ENCODE results near the gene CRB1.

- TF ChIP-seq POLR2AphosphoS5 (IDR thresholded peaks at IDR 0.05; ENCODE audit: low read depth) (no peak), CTCF (conservative IDR thresholded peaks at IDR 0.05; ENCODE audit: low read depth in 2 of 2) (no peak), EZH2phosphoT487 (IDR thresholded peaks at IDR 0.05; ENCODE audit: unreplicated experiment) (no peak)
These were observed at the start of gene CRB1 for GRCh38 chr1:197268012-197268411.
